ENCODE data around the gene KIF19.

DNA sequence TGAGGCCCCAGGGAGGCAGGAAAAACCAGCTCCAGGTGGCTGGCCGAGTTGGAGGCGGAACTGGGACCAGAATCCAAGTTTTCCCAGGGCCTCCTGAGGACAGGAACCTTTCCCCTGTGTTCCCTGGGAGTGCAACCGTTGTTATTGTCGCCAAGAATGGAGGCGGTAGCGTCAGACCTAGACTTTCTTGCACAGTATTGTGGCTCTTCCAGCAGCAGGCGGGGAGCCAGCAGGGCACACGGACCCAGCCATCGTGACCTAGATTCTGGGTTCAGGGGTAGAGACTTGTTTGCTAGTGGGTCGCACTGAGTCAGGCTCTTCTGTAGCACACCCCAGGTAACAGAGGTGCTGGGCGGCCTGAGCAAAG, 667 bp upstream of the KIF19 start:
- TF ChIP-seq, protein P1, sequence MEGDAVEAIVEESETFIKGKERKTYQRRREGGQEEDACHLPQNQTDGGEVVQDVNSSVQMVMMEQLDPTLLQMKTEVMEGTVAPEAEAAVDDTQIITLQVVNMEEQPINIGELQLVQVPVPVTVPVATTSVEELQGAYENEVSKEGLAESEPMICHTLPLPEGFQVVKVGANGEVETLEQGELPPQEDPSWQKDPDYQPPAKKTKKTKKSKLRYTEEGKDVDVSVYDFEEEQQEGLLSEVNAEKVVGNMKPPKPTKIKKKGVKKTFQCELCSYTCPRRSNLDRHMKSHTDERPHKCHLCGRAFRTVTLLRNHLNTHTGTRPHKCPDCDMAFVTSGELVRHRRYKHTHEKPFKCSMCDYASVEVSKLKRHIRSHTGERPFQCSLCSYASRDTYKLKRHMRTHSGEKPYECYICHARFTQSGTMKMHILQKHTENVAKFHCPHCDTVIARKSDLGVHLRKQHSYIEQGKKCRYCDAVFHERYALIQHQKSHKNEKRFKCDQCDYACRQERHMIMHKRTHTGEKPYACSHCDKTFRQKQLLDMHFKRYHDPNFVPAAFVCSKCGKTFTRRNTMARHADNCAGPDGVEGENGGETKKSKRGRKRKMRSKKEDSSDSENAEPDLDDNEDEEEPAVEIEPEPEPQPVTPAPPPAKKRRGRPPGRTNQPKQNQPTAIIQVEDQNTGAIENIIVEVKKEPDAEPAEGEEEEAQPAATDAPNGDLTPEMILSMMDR (IDR thresholded peaks at IDR 0.05): no peak
- TF ChIP-seq POLR2A (IDR thresholded peaks at IDR 0.05): no peak

All from uterus (tissue), 2 donors.